Activated T-cell treated with anti-CD3 and anti-CD28 coated beads, Interleukin-2, amount 50 U/mL, for 1 hour (primary cell): Measurements from ENCODE around the gene FOXO3.

Source experiments
- DNase-seq: peaks from one replicate; pipeline ENCODE4 v3.0.0-alpha.2; 2020

FOXO3 gene

GRCh38 chr6:108716801-108717791, 156.4 kb downstream of the FOXO3 start:
- no peak for DNase-seq

GRCh38 chr6:108719477-108719876, 158.8 kb downstream of the FOXO3 start:
- no peak for DNase-seq

DNA sequence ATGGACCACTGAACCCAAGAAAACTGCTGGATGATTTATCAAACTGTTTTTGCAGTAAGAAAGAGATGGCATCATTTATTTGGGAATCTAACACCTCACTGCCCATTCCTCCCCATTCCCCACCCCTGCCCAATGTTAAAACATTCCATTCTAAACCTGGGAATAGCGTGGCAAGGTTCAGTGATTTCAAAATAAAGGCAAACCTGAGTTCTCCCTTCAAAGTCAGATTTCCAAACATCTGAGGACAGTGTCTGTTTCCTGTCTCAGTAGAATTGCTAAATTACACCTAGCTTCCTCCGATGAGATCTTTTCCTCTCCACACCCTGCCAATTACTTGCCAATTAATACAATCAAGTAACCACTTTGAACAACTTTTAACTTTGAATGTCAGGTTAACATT, 160.1 kb downstream of the FOXO3 start:
- DNase-seq: no peak

- DNase-seq: no peak
These were observed 160.6 kb downstream of the FOXO3 start for GRCh38 chr6:108721286-108721685.

GRCh38 chr6:108723594-108723993, 162.9 kb downstream of the FOXO3 start:
- DNase-seq: no peak

DNA sequence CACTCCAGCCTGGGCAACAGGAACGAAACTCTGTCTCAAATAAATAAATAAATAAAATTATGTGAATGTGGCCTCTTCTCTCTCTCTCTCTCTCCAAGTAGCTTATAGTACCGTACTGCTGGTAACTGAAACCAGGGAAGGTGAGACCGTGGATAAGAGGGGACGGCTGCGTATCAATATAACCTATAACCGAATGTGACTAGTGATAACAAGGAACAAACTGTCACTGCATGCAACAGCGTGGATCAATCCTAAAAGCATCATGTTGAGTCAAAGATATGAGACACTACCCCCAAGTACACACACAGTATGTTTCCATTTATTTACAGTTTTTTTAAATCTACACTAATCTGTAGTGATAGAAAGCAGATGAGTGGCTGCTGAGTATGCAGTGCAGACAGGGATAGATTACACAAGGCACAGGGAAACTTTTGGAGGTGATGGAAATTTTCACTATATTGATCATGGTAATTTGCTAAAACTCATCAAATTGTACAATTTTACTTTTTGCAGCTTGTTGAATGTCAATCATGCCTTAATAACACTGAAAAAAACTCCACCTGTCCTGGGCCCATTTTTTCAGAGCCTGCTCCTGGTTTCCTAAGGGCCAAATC, 166.1 kb downstream of the FOXO3 start:
- DNase-seq: no peak

DNA sequence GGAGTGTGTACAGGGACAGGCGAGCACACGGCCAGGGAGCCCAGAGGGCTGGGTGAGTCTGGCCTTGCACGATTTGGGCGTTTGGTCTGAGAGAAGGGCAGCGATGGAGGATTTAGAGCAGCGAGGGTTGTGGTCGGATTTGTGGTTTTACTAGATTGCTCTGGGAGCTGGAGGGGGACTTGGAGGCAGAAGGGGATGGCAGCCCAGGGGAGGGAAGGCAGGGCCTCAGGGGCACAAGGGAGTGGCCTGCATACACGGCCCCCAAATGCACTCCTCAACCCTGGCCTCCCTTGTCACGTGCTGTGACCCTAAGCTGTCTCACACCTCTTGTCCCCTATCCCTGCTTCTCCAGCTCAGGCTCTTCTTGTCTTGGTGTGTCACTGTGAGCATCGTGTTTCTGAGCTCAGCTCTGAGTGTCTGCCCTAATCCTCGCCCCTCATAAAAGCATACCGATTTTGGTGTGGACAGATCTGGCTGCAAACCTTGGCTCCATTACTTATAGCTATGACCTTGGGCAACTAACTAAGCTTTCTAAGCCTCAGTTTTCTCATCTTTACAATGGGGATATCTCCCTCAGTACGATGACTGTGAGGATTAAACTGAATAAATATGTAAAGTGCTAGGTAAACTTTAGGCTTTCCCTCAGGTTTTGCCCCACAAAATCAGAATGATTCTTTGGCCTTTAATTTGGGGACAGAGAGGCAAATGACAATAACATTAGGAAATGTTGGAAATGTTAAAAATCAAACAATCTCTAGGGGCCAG, 167.4 kb downstream of the FOXO3 start:
- DNase-seq: no peak

DNA sequence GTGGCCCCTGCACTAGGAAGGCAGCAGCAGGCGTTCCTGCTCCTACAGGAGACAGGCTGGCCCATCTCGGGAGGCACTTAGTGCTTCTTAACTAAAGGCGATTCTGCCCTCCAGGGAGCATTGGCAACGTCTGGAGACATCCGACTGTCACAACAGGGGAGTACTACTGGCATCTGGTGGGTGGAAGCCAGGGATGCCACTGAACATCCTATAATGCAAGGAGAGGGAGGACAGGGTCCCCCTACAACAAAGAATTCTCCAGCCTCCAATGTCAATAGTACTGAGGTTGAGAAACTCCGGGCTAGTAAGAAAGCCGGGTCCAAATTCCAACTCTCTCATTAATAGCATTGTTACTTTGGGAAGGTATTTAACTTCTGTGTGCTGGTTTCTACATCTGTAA, 168.1 kb downstream of the FOXO3 start:
- no peak for DNase-seq

DNA sequence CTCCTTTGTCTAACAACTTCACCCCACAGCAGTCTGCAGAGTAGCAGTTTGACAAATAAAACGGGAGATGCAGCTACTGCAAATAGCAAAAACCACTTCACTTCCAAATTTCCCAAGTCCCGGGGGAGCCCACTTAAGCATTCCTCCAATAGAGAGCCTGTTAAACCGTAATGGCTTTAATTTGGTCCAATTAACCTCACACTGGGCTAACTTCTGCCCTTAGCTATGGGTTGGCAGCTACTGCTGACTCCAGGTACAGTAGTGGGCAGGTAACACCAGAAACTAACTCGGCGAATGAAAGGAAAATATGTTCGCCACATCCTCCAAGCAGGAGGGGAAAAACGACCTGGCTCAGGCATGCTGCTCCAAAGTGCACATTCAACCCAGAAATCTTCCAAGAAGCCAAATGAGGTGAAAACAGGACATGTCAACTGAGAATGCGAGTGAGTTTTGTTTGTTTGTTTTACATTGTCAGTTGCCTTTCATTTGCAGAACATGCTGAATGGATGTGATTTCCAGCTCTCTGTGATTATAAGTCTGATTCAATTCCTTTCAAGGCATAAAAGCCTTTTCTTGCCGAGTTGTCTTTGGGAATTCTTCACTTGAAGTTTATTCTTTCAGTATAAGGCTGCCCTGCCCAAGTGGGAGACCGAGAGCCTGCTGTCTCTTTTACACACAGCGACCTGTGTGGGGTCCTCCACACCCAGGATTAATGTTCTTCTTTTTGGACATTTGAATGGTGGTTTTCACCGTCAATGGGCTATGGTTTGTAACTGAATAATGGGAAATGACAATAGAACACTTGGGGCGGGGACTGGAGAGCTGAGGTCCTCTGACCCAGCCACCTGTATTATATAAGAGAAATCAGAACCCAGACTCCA, 170.2 kb downstream of the FOXO3 start:
- DNase-seq: no peak

- no peak for DNase-seq
These were observed 171.6 kb downstream of the FOXO3 start for GRCh38 chr6:108732091-108732870.

GRCh38 chr6:108733051-108733450, 172.3 kb downstream of the FOXO3 start:
- DNase-seq: no peak

DNA sequence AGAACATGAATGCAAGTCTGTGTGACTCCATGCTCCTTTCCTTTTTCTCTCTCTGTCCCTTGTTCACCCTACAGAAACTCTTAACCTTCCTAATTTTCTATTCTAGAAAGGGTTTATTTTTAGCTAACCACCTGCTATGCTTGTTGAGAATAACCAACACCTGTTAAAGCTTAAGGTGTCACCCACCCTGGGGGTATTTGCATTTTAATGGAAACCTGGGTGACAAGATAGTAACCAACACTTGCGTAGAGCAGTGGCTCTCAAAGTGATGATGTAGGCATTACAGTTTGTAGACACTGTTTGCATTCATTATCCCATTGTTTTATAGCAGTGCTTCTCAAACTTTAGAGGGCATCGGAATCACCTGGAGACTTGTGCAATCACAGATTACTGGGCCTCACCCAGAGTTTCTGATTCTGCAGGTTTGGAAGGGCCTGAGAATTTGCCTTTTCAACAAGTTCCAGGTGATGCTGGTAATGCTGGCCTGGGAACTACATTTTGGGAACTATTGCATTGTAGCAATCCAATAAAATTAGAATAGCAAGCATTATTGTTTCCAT, 173.1 kb downstream of the FOXO3 start:
- DNase-seq: no peak
